Erythroblast (primary cell): ENCODE measurements around the gene MMS19.

Source experiments
- GATA1 ChIP-seq: IDR thresholded peaks from 2 replicates; pipeline ENCODE4 v1.6.1; 2011; ENCODE audit warnings: low read depth, mild to moderate bottlenecking, control low read depth, low read length, moderate library complexity
- POLR2A ChIP-seq: IDR thresholded peaks from 2 replicates; pipeline ENCODE4 v1.6.1; 2011; ENCODE audit warnings: mild to moderate bottlenecking, low read length

DNA sequence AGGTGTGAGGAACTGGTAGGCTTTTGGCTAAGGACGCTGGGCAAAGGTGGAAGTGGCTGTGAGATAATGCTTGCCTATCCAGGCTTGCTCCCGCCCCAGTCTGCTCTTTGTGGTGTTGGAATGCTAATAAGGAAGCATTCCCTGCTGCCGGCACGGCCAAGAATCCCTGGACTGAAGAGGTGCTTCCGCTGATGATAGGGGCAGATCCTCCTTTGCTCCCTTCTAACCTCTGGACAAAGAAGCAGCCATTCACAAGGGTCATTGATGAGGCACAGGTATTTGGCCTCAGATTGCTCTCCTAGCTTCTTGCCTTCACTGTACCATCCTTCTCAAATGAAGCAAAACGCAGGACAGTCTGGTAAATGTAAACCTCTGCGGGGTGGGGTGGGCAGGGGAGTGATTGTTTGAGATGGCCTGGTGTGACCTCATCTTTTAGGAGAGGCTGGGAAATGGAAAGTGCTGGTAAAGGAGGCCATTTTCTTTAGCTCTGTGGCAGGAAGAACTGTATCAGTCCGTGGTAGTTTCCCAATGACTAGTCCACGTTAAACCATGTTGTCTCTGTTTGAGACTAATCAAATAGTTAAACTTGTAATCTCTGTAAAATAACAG, 70.5 kb downstream of the MMS19 start:
- TF ChIP-seq POLR2A, result no peak
- TF ChIP-seq GATA1, result no peak
